Glomerular endothelial cell (primary cell): Measurements from ENCODE around the gene TRIM29. TPM values are rescaled to one million over a fixed set of nuclear protein-coding genes. Genes with fewer than 3 reads are reported as not detected.

Experiments used
- DNase-seq: peaks from one replicate; pipeline ENCODE4 v3.0.0-alpha.2; 2011; ENCODE audit warnings: low read depth, low spot score; ENCODE audit errors: extremely low read depth
- total RNA-seq: library from RNA; depleted of rRNA; stranded (reverse); fragments of >200 nt; gene quantifications from 2 replicates; pipeline ENCODE4 v1.2.3, GENCODE V29; 2015

Gene TRIM29
- total RNA-seq, 1 donor from 2014 or later: not detected

- no peak for DNase-seq
These were observed 13.6 kb downstream of the TRIM29 start for GRCh38 chr11:120124355-120124754.

- no peak for DNase-seq
These were observed 14.0 kb downstream of the TRIM29 start for GRCh38 chr11:120123946-120124345.

GRCh38 chr11:120122924-120123683 lies 14.8 kb downstream of the TRIM29 start:
- DNase-seq: no peak

DNA sequence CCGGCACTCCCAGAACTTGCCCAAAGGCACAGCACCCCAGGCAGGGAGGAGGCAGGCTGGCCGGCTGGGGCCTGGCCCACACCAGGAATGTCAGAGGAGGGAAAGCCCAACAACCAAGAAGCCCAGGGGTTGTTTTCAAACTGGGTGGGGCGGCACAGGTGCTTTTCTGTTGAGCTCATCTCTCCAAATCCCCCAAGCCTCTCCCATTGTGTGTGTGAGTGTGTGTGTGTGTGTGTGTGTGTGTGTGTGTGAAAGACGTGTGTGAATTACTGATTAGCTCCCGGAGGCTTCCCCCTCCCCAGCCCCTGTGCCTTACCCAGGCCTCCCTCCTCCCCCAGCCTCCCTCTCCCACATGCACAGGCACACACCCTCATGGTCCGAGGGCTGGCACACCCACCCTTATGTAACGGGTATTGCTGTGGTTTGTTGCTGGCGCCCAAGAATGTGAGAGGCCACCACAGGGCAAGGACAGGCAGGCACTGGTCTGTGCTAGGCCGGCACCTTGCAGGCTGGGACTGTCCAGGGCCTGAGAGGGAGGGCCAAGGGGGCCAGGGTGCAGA lies 15.9 kb downstream of the TRIM29 start:
- no peak for DNase-seq

- DNase-seq: no peak
These were observed 16.6 kb downstream of the TRIM29 start for GRCh38 chr11:120121336-120121735.

DNA sequence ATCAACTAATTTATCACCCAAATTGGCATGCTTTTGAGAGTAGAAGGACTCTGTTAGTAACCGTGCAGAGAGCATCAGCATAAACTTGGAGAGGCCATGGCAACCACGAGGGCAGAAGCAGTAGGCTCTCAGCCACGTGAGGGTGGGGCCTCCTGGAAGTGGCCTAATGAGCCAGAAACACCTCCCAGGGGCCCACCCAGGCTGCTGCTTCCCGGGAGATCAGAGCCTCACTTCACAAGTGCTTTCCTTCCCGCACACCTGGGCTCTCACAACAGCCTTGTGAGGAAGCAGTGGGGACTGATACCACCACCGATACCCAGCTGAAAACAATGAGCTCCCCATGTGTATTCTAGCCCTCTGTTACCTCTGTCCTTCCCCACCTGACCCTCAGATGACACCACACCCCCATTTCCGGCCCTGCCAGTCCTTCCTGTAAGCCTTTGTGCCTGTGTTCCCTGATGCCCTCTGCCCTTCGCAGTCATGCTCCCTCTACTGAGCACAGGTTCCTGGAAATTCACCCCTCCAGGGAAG lies 17.0 kb downstream of the TRIM29 start:
- no peak for DNase-seq

GRCh38 chr11:120119121-120119520 lies 18.8 kb downstream of the TRIM29 start:
- DNase-seq: no peak

- DNase-seq: no peak
These were observed 19.9 kb downstream of the TRIM29 start for GRCh38 chr11:120117991-120118390.

DNA sequence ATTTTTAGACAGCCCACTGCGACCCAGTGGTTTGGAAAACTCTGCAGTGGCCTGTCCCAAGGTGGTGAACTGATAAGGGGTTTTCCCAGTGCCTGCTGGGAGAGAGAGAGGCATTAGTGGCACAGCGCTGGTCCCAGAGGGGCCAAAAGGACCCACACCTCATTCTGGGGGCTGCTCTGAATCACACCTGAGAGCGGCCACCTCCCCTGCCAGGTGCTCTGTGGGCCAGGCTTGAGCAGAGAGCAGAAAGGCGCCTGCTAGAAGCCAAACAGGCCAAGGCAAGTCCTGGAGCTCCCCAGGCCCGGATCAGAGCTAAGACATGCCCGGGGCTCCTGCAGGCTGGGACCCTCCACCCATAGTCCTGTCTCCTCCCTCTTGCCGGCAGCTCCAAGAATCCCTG lies 20.9 kb downstream of the TRIM29 start:
- no peak for DNase-seq

DNA sequence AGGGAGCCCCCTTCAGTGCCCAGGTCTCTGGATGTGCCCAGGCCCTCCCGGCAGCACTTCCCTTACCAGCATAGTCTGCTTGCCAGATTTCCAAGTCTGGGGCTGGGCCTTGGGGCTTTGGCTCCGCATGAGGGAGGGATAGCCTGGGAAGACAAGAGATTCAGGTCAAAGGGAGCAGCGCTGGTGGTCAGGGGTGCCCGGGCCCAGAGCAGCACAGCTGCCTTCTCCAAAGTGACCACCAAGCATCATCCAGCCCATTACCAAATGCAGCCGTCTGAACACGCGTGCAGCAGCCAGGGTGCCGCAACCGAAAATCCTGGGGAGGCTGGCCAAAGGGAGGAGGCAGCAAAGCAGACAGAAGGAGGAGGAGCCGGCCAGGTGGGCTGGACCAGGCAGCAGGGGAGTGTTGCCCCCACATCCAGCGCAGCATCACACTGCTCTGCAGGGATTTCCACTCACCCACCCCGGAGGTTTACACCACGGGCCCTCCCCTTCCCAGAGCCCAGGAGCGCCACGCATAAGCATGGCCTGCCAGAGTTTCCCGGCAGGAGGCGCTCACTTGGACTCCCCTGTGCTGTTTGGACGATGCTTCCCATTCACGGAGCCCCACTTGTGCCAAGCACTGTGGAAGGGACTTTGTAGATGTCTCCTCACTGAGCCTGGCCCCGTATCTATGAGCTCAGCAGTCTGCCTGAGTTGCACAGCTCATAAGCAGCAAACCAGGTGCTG lies 22.5 kb downstream of the TRIM29 start:
- no peak for DNase-seq

GRCh38 chr11:120112174-120112796 lies 25.6 kb downstream of the TRIM29 start:
- no peak for DNase-seq

DNA sequence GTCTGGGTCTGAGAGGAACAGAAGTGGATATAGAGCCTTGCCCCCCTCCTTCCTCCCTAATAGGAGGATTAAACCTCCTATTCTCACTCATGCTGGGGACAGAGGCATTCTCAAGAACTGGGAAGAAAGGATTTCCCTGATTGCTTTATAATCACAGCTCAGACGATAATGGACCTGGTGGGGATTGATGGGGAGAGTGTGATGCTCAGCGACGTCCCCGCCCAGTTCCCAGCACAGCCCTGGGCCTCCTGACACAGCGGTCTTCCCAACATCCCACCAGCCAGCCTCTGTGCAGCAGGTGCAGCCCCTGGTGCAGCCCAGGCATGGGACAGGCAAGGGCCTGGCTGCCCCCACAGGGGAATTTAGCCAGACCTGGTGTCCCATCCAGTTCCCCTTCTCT lies 28.4 kb downstream of the TRIM29 start:
- no peak for DNase-seq

GRCh38 chr11:120108785-120109168 lies 29.1 kb downstream of the TRIM29 start:
- DNase-seq: no peak

- DNase-seq: peak; percentile 4
These were observed 29.6 kb downstream of the TRIM29 start for GRCh38 chr11:120108154-120108784.

DNA sequence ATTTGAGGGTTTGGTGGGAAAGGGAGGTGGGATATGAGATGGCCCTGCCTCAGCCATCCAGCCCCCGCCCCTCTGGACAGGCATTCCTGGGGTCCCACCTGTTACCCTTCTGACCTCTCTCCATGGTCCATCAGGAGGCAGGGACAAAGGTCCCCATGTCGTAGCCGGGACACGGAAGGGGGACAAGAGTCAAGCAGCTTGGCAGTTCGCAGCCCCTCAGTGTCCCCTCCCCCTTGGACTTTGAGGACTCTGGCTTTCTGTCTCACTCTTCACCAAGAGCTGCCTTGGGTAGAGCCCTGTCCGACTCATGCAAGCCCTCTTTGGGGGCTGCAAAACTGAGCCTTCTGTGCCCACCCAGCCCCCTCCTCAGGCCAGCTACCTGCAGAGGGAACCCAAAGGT lies 30.2 kb downstream of the TRIM29 start:
- no peak for DNase-seq

DNA sequence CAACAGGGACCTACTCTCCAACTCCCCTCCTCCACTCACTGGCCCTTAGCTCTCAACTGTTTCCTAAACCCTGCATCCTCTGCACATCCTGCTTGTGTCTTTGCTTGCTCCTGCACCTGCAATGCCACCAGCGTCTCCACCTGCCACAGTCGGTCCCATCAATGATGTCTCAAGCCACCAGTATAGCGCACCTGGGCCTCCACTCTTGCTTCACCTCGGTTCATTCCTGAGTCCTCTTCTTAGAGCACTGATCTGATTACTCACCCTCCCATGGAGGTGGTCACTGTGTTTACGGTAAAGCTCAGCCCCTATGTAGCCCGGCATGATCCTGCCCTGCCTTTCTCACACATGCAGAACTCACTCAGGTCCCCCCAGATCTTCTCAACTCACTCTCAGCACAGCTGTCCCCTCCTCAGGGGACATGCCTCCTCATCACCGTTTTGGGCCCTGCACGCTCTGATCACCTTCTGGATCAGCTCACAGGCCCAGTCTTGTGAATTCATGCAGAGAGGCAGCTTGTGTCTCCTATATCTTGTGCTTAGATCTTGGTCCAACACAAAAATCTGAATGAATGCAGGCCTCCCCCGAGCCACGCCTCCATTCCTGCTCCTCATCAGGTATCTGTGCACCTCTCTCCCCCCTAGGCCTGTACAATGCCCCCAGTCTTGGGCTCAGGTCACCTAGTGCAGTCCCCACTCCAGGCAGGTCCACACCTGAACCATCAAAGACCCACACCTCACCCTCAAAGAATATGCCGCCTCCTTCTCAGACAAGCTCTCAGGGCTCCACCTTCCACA lies 31.4 kb downstream of the TRIM29 start:
- DNase-seq: no peak

DNA sequence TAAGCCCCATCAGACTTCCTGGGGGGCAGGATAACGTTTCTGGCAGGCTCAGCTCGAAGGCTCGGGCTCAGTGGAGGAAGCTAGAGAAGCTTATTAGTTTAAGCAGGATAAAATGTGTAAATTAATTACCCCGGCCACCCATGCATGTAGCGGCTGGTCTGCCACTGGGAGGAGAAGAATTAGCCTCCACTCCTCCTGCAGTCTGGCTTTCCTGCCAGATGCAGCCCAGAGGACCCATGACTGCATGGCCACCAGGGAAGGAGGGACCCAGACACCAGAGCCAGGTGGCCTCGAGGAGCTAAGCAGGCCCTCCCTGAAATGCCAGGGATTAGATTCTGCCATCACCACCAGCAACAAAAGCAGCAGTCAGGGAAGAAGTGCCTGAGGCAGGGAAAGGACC lies 32.3 kb downstream of the TRIM29 start:
- DNase-seq: no peak

DNA sequence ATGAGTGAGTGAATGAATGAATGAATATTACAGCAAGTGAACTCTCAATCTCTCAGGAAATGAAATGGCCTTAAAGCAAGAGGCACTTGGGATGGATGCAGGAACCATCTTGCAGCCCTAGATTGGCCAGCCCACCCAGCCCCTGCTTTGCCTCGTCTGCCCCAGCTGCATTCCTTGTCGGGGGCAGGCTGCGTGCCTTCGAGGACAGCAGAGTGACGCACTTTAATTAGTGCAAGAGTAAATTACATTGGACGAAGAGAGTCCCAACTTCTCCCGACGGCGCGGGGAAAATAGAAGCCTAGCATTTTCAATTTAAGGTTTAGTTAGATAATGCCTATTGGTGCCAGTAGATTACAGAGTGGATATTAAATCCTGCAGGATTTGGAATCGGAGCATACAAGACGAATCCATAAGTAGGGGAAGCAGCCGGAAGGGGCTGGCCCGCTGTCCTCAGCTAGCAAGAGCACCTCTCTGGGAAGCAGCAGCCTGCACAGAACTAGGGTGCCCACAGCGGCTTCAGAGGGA lies 33.8 kb downstream of the TRIM29 start:
- DNase-seq: no peak

DNA sequence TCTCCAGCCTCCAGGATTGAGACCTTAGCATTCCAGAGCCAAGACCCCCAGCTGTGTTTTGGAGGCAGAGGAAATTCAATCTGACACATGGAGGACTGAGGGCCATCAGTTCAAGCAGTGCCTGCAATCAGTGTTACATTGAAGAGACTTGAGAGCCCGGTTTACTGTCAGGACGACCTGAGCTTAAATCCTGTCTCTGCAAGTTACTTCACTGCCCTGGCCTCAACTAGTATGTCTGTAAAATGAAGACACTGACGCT lies 35.1 kb downstream of the TRIM29 start:
- DNase-seq: no peak
